ENCODE measurements around the gene MPZL3.

- TF ChIP-seq, protein P1, sequence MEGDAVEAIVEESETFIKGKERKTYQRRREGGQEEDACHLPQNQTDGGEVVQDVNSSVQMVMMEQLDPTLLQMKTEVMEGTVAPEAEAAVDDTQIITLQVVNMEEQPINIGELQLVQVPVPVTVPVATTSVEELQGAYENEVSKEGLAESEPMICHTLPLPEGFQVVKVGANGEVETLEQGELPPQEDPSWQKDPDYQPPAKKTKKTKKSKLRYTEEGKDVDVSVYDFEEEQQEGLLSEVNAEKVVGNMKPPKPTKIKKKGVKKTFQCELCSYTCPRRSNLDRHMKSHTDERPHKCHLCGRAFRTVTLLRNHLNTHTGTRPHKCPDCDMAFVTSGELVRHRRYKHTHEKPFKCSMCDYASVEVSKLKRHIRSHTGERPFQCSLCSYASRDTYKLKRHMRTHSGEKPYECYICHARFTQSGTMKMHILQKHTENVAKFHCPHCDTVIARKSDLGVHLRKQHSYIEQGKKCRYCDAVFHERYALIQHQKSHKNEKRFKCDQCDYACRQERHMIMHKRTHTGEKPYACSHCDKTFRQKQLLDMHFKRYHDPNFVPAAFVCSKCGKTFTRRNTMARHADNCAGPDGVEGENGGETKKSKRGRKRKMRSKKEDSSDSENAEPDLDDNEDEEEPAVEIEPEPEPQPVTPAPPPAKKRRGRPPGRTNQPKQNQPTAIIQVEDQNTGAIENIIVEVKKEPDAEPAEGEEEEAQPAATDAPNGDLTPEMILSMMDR (IDR thresholded peaks at IDR 0.05; ENCODE audit: low read depth, low read length): no peak
- TF ChIP-seq EZH2phosphoT487 (IDR thresholded peaks at IDR 0.05; ENCODE audit: low read depth): no peak
Measured at GRCh38 chr11:118263112-118263511, 10.9 kb upstream of the MPZL3 start.

Data from OCI-LY3 (cell line).